ENCODE results near the gene MT1M. TPM values are rescaled to one million over a fixed set of nuclear protein-coding genes. Genes with fewer than 3 reads are reported as not detected.
"Not testable (repeated sequence)": the region's sequence is repeated elsewhere in the genome, so short reads cannot be mapped to it uniquely, and the experiment has no call there.

Gene MT1M
- total RNA-seq, 4 donors from 2014 or later = 38.5 to 103 (median 53.2) TPM

- Histone ChIP-seq H3K4me3 (no peak overlapping the region), H3K27ac (no peak overlapping the region), H3K27me3 (peaks cover 0 to 95% of the 10 kb centered on the region in 2 donors), H3K36me3 (no peaks in the 10 kb centered on the region), H3K4me1 (peaks cover 0 to 33% (median 9%) of the 10 kb centered on the region in 4 donors), H3K9me3 (no peaks in the 10 kb centered on the region)
- 79% methylated on average over 2 of the region's 2 CpGs; no CpG with 5 or more reads in 1 of the 2 donors for WGBS, 2 donors
- TF ChIP-seq EP300 (IDR thresholded peaks at IDR 0.05) (no peak), POLR2A (IDR thresholded peaks at IDR 0.05) (no peak), CTCF (IDR thresholded peaks at IDR 0.05) (no peak)
- DNase-seq (ENCODE audit: low spot score in 2 of 2) = no peak
Observed at GRCh38 chr16:56670620-56670934, 38.1 kb downstream of the MT1M start.

DNA sequence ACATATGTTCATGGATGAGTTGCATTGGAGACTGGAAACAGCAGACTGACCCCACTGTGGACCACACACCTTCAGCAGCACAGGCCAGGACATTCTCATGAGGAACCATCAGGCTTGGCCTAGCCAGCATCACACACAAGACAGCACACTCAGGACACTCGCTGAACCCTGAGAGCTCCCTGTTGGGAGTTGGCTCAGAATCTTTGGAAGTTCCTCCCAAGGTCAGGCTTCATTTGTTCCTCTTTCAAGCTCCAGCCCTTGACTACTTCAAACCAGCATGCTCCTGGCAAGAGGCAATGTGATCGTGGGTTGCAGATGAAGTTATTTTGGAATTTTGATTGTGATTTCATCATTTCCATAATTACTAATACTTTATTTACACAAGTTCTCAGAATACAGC is 39.2 kb downstream of the MT1M start:
- DNase-seq (ENCODE audit: low spot score in 2 of 2); H3K27ac ChIP-seq; H3K36me3 ChIP-seq; H3K9me3 ChIP-seq; H3K4me3 ChIP-seq: not testable (repeated sequence)
- peaks cover 0 to 95% of the 10 kb centered on the region in 2 donors for H3K27me3 ChIP-seq
- H3K4me1 ChIP-seq = peaks cover 0 to 39% (median 14%) of the 10 kb centered on the region in 4 donors
- TF ChIP-seq EP300 (IDR thresholded peaks at IDR 0.05) = peak in 1 of 2 donors; percentile 27
- WGBS, 2 donors = 60 to 62% methylated on average over 2 of the region's 2 CpGs

- not testable (repeated sequence) for H3K4me3 ChIP-seq; H3K9me3 ChIP-seq; DNase-seq (ENCODE audit: low spot score in 2 of 2); H3K36me3 ChIP-seq; H3K27ac ChIP-seq
- H3K4me1 ChIP-seq = peaks cover 0 to 39% (median 14%) of the 10 kb centered on the region in 4 donors
- peaks cover 0 to 91% of the 10 kb centered on the region in 2 donors for H3K27me3 ChIP-seq
- WGBS, 2 donors = 68 to 84% methylated on average over 3 of the region's 3 CpGs
Observed at GRCh38 chr16:56672171-56672570, 39.7 kb downstream of the MT1M start.

GRCh38 chr16:56672761-56673536 is 40.5 kb downstream of the MT1M start:
- no peak overlapping the region for H3K4me3 ChIP-seq
- TF ChIP-seq POLR2A (IDR thresholded peaks at IDR 0.05) = no peak
- H3K9me3 ChIP-seq = no peaks in the 10 kb centered on the region
- H3K4me1 ChIP-seq = peaks cover 0 to 31% (median 11%) of the 10 kb centered on the region in 4 donors
- peaks cover 0 to 83% of the 10 kb centered on the region in 2 donors for H3K27me3 ChIP-seq
- no peak overlapping the region for H3K27ac ChIP-seq
- 82 to 86% methylated on average over 11 of the region's 11 CpGs for WGBS, 2 donors
- no peaks in the 10 kb centered on the region for H3K36me3 ChIP-seq
- no peak for DNase-seq (ENCODE audit: low spot score in 2 of 2)

- no peak overlapping the region for H3K27ac ChIP-seq
- H3K27me3 ChIP-seq = peaks cover 0 to 74% of the 10 kb centered on the region in 2 donors
- no peak overlapping the region for H3K4me3 ChIP-seq
- TF ChIP-seq EP300 (IDR thresholded peaks at IDR 0.05) (peak in 1 of 2 donors; percentile 21), CTCF (IDR thresholded peaks at IDR 0.05) (peak; percentile 27 to 65 (median 42)), POLR2A (IDR thresholded peaks at IDR 0.05) (no peak)
- no peaks in the 10 kb centered on the region for H3K9me3 ChIP-seq
- DNase-seq (ENCODE audit: low spot score in 2 of 2) = no peak
- no peaks in the 10 kb centered on the region for H3K36me3 ChIP-seq
- WGBS, 2 donors = 47 to 54% methylated on average over 12 of the region's 12 CpGs
- H3K4me1 ChIP-seq = peaks cover 0 to 23% (median 9%) of the 10 kb centered on the region in 4 donors
Observed at GRCh38 chr16:56673921-56674320, 41.5 kb downstream of the MT1M start.

GRCh38 chr16:56674570-56674969 is 42.1 kb downstream of the MT1M start:
- WGBS, 2 donors = 88 to 90% methylated on average over 6 of the region's 6 CpGs
- H3K27ac ChIP-seq; H3K4me3 ChIP-seq; DNase-seq (ENCODE audit: low spot score in 2 of 2); H3K36me3 ChIP-seq; H3K9me3 ChIP-seq: not testable (repeated sequence)
- peaks cover 0 to 67% of the 10 kb centered on the region in 2 donors for H3K27me3 ChIP-seq
- H3K4me1 ChIP-seq = peaks cover 0 to 16% (median 7%) of the 10 kb centered on the region in 4 donors

GRCh38 chr16:56675685-56676210 is 43.3 kb downstream of the MT1M start:
- peak overlapping the region in 2 of 4 donors; percentile 20 to 22 for H3K4me3 ChIP-seq
- no peak for DNase-seq (ENCODE audit: low spot score in 2 of 2)
- no peak overlapping the region for H3K27ac ChIP-seq
- no peak for TF ChIP-seq POLR2A (IDR thresholded peaks at IDR 0.05)
- TF ChIP-seq CTCF (IDR thresholded peaks at IDR 0.05) = no peak
- TF ChIP-seq EP300 (IDR thresholded peaks at IDR 0.05) = no peak
- no peaks in the 10 kb centered on the region for H3K9me3 ChIP-seq
- H3K36me3 ChIP-seq = no peaks in the 10 kb centered on the region
- H3K27me3 ChIP-seq = peaks cover 0 to 55% of the 10 kb centered on the region in 2 donors
- WGBS, 2 donors = 5 to 12% methylated on average over 32 of the region's 32 CpGs
- peaks cover 0 to 9% (median 5%) of the 10 kb centered on the region in 4 donors for H3K4me1 ChIP-seq

All from tibial nerve (tissue), 4 donors.